IPS-NIHi7 (cell line): Measurements from ENCODE around the gene STAT1.

Experiments
- DNase-seq: peaks from one replicate; pipeline ENCODE4 v3.0.0; 2012; ENCODE audit warnings: mixed read lengths; ENCODE audit errors: extremely low spot score

The STAT1 gene

DNA sequence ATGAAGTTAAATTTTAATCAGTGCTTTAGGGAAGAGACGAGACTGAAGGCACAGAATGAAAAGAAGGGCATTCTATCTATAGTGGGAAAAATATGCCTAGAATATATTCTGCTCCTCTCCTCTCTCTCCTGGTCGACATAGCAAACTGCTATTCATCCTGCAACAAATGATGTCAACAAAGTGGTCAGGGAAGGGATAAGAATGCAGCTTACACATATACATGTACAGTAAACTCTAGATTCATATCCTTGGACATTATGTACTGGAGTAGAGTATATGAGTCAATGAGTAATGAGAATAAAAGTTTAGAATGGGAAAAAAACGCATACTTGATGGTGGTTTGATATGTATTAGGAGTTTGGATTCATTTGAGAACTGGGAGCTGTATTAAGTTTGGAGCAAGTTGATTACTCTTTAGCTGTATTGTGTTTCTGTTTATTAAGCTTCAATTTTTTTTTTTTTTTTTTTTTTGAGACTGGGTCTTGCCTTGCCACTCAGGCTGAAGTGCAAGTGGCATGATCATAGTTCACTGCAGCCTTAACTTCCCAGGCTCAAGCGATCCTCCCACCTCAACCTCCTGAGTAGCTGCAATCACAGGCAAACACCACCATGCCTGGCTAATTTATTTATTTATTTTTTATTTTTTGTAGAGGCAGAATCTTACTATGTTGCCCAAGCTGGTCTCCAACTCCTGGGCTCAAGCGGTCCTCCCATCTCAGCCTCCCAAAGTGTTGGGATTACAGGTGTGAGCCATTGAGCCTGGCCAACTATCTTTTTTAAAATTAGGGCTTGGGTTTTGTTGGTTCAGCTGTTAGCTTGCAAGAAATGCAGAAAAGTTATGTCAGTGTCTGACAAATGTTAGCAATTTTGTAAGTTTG lies 53.8 kb downstream of the STAT1 start:
- DNase-seq = no peak

DNA sequence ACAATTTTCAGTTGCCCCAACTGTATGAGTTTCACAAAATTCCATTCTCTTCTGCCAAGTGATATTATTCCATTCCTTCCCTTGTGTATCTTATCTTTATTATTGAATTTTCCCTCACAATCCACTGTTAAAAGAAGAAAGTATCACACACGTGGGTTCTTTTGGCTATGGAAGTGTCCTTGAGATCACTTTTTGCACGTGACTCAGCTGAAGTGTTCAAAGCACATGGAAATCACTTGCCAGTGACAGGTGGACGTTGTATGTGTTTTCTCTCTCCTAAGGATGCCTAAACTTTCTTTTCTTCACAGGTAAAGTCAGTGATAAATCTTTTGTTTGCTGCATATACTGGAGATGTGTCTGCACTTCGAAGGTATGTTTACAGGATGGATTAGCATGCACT lies 60.7 kb downstream of the STAT1 start:
- no peak for DNase-seq

DNA sequence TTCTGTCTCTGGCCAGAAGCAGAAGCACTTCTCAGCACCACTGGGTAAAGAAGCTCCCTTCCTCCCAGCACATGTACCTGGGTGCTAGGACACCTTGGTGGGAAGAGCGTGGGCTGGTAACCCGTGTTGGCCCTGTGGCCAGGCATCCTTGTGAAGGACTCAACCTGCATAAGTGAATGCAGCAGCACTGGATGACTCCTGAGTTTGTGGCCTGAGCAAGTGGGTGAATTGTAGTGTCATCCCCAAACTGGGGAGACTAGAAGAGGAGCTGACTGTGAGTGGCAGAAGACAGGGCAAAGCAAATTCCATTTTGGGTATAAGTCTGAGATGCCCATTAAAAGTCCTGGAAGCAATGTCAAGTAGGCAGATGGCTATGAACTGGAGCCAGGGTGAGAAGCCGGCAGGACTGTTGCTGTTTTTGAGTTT lies 63.4 kb downstream of the STAT1 start:
- no peak for DNase-seq

DNA sequence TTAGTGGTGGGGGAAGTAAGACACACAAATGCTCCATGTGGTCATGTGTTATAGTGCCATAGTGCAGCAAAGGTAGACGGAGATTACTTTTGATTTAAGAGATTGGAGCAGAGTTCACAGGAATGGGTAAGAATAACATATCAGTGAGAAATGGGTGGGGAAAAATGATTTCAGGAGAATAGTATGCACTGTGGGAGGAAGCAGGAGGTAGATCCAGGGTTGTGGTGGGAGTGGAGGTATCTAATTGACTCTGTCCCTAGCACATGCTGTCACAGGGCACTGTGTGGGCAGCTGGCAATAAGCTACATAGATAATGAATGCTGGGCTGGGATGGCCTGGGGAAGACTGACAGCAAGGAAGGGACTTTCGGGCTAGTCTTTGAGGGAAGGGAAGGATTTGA lies 65.3 kb downstream of the STAT1 start:
- DNase-seq = no peak

DNA sequence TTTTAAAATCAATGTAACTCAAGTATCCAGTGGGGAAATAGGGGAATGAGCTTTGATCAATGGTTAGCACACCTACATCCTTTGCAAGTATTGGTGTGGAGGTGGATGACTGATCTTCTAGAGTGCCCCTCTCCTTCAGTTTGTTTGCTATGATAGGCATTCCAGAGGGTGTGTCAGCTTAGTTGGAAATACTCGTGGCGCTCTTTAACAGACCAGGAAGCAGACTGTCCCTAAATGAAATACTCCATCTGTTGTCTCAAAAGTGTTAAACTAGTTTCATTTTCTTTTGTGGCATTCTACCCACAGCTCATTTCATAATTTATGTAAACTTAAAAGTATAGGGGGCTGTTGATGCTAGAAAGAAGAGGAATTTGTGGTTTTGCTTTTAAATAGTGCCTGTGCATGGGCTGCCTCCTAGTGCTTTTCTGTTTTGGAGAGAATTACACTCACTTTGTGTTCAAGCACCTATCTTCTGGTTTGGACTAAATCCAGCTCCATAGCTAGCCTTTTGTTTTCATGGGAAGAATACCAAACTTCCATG lies 66.2 kb downstream of the STAT1 start:
- no peak for DNase-seq

DNA sequence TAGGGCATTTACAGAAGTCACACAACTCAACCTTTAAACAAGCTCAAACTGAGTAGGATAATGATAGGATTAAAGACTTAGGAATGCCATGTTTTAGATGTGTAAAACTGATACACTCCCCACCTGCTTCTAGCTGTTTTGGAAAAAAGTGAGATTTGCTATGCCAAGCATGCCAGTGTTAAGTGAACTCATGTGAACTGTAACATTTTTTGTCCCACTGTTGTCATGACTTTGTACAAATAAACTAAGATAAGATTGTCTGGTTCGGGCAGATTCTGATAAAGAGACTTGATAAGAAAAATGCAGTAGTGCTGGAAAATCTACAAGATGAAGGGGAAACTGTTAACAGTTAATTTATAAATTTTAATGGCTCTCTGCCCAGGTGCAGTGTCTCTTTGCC lies 66.8 kb downstream of the STAT1 start:
- no peak for DNase-seq

DNA sequence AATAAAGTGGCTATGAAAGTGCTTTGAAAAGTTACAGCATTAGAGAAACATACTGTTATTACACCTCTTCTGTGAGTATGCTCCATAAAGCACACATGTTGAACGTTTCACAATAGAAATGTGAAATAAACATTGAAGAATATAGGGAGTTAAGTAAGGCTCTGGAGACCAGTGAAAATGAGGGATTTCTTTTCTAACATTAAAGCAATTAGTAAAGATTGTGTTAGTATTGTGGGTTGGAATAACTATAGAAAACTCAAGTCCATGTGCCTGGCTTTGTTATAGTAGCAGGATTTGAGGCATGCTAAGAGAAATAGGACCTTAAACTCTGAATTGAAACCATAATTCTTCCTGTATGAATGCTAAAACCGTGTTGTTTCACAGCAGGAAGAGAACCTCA lies 70.3 kb downstream of the STAT1 start:
- no peak for DNase-seq

DNA sequence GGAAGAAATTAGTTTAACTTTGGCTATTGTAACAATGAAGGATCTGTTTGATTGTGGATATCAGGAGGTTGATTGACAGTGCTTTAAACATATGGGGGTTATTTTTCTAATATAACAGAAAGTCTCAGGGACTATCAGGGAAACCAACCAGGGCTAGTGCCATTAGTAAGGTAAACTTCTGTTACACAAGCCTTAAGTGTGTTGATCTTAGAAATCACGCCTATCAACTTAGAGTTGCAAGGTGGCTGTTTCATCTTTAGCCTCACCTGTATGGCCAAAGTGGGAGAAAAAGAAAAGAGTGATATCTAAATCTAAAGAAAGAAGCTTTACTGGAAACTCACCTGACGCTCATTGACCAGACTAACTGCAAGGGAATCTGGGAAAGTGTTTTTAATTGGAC lies 71.3 kb downstream of the STAT1 start:
- no peak for DNase-seq

DNA sequence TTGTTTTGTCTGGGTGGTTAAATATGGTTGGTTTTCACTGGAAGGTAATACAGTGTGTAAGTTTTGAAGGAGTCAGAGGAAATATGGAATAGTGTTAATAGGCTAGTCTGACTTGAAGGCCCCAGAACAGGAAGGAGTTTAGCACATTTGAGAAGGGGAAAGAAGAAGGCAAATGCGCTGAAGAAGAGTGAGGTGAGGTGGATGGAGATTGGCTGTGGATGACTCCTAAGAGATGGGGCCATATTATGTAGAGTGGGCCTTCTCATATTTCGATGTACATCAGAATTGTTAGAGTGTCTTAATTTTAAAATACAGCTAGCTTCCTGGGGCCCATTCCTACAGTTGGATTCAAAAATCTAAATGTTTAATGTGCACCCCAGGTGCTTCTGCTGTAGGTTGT lies 72.4 kb downstream of the STAT1 start:
- no peak for DNase-seq

DNA sequence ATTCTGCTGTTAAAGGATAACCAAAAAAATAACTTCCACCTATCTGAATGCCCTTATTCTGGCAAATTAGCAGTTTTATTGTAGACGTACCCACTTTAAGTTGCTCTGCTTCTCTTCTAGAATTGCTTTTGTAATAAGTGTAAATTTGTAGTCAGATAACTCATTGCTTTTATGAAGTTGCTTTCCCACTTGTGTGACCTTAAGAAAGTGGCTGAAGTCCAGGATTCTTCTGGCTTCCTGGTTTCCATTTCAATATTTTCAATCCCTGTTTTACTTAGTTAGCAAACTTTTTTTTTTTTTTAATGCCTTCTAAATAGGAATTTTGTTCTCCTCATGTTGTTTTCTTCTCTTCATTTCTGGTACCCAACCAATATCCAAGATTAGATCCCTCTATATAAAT lies 73.5 kb downstream of the STAT1 start:
- no peak for DNase-seq

DNA sequence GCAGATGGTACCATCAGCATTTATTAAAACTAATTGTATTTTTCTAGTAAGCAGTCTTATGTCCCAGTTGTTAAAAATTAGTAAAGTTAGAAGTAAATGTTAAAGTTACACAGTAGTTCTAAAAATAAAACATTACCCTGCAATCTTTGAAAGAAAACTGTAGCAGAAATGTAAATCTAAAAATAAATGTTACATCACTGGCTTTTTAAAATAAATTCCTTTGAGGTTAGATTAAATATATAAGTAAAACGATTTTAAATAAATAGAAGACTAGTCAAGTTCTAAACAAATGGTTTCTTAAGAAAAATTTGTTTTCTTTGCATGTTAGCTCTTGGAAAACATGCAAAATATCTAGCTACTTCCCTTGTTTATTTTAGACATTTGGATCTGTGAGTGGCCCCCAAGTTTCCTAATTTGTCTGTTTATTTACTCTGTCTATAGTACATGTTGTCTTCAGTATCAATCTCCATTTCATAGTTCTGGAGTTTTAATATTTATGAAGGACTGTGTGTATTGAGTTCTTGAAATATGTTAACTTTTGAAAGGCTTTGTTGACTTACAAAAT lies 75.1 kb downstream of the STAT1 start:
- DNase-seq = no peak

DNA sequence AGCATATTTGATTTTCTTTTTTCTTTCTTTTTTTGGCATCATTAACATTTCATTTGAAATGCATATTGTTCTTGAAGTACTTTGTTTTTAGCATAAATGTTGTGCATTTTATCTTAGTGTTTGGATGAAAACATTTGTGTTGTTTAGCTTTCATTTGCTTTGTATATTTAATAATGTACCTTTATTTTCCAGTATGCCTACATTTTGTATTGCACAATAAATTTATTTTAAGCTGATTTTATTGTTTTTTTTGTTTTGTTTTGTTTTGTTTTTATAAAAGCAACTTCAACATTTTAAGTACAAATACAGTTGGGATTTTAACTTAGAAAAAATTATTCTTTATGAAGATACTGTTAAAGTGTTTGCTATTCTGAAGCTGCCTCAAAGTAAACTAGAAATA lies 78.9 kb downstream of the STAT1 start:
- no peak for DNase-seq

DNA sequence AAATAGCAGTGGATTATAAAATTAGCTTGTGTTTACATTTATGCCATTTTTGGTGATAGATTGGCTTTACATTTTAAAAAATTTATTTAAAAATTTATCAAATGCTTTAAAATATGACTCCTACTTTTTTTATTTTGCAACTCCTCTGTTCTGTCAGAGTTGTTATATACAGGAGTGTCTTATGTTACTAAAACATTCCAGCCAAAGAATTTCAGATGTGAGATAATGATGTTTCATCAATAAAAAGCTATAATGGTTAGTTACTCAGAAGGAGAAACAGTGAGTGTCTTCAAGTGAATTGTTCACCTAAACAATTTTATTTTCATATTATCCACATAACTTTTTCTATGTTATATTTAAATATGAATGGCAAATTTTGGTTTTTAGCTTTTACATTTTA lies 80.6 kb downstream of the STAT1 start:
- no peak for DNase-seq

DNA sequence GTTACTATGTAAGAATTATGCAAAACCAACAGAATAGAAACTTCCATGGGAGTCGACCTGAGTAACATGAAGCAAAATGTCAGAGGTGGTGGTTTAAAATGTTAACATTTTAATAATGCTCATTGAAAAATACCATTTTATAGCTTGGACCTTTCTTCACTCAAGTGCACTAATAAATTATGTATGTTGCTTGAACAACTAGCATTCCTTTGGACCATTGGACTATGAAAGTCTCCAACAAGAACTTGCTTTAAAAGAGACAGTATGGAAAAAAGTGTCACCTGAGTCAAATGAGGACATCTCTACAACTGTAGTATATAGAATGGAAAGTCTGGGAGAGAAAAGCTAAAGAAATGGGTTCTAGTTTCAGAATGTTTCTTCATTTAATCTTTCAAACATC lies 81.5 kb downstream of the STAT1 start:
- no peak for DNase-seq

DNA sequence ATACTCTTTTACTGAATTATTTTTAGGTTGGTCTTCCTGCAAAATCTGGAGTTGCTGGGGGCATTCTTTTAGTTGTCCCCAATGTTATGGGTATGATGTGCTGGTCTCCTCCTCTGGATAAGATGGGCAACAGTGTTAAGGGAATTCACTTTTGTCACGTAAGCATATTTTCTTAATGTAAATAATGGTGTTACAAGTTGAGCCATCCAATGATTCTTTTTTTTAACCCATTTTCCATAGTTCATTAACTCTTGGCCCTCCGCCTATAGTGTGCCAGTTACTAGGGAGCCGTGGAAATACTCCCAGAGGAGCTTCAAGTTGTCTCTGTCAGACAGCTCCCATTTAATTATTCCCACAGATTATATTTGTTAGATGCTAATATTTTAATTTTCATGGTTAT lies 83.6 kb downstream of the STAT1 start:
- no peak for DNase-seq

DNA sequence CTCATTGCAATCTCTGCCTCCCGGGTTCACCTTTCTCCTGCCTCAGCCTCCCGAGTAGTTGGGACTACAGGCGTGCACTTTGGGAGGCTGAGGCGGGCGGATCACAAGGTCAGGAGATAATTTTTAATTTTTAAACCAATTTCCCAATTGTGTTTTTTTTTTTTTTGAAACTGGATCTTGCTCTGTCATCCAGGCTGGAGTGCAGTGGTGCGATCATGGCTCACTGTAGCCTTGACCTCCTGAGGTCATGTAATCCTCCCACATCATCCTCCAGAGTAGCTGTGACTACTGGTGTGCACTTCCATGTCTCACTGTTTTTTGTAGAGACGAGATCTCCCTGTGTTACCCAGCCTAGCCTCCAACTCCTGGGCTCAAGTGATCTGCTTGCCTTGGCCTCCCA lies 84.1 kb downstream of the STAT1 start:
- DNase-seq = no peak

DNA sequence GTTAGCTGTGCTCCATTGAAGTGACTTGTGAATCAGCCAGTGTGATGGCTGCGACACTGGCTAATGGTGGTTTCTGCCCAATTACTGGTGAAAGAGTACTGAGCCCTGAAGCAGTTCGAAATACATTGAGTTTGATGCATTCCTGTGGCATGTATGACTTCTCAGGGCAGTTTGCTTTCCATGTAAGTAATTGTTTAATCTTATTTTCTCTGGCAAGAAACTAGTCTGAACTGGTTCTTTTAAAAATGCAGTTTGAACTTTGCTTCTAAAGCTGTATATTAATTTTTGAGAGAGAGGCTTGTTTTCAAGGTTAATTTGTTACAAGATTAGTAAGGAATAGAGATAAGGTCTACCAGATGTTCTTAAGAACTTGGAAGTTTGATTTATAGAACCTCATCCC lies 86.7 kb downstream of the STAT1 start:
- no peak for DNase-seq

DNA sequence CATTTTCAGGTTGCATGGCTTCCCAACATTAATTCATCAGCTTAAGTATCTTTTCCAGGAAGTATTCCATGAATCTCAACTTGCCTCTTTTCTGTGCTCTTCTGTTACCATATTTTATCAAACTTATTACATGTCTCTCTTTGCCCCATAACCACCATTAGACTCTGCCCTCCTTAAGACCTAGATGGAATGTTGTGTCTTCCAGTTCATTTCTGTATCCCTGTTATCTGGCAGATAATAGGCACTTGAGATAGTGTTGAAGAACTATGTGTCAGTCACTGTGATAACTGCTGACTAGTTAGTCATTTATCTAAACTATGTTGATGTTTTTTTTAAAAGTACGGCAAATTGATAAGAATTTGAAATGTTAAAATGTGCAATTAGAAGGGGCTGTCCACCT lies 91.6 kb downstream of the STAT1 start:
- no peak for DNase-seq

DNA sequence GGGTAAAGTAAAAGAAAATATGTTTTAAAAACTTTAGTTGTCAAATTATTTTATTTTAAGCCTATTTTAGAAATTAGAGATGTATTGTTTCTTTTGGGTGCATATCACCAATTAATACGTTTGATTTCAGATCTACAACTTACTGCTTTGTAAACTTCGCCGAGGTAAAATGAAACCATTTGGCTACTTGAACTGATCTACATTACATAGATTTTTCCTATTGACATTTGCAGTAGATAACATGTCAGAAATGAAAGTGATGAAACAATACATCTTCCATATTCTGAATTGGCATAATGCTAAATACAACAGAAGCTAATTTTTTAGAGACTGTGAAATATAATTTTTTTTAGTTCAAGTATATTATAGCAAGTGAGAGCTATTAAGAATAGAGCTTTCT lies 93.9 kb downstream of the STAT1 start:
- DNase-seq = no peak
